ENCODE results near the gene CDK4. TPM values are rescaled to one million over a fixed set of nuclear protein-coding genes. Genes with fewer than 3 reads are reported as not detected.

The CDK4 gene
- 124 and 193 TPM in 2 replicates for total RNA-seq (ENCODE audit: low replicate concordance)
- long read RNA-seq, transcript CDK4-201 (8 exons, 2,076 nt) = major isoform, 200 of 210 reads
- long read RNA-seq, partial matches to known transcripts = 3 of 210 reads
- long read RNA-seq, other reads (novel, unspliced or antisense) = 7 of 210 reads

DNA sequence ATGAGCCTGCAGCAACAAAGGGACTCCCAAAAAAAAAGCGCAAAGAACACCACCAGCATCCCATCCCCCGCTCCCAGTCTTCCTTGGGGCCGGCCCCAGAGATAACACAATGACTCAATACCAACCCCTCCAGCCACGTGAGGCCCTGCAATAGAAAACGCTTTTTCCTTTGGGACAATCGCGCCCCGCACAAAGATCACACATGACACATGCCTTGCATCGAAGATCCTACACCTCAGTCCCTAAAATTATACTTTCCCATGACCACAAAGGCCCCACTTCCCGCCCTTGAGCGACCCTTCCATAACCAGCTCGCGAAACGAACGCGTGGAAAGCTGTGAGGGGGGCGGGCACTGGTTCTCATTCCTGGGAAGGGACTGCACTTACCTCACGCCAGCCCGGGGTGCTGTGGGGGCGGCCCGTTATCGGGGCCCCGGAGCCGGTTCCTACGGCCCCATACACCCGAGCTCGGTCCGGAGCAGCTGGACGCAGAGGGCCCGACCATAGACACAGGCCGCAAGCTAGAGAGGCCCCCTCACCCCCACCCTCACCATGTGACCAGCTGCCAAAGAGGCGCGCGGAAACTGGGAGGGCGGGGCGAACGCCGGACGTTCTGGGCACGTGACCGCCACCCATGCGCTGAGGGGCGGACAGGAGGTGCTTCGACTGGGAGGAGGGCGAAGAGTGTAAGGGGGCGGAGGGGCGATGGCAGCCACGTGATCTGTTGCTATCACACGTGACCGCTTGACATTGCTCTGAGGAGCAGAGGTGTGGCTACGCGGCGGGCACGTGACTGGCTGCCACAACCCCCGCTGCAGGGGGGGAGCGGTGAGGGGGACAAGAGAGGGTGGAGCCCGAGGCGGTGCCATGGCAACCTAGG lies at the start of gene CDK4:
CDK4 (minus strand) TSS at position 523 of the 880 bp plus-strand sequence. CDS start 593 bp downstream, outside the sequence.
- TF ChIP-seq, protein P1, sequence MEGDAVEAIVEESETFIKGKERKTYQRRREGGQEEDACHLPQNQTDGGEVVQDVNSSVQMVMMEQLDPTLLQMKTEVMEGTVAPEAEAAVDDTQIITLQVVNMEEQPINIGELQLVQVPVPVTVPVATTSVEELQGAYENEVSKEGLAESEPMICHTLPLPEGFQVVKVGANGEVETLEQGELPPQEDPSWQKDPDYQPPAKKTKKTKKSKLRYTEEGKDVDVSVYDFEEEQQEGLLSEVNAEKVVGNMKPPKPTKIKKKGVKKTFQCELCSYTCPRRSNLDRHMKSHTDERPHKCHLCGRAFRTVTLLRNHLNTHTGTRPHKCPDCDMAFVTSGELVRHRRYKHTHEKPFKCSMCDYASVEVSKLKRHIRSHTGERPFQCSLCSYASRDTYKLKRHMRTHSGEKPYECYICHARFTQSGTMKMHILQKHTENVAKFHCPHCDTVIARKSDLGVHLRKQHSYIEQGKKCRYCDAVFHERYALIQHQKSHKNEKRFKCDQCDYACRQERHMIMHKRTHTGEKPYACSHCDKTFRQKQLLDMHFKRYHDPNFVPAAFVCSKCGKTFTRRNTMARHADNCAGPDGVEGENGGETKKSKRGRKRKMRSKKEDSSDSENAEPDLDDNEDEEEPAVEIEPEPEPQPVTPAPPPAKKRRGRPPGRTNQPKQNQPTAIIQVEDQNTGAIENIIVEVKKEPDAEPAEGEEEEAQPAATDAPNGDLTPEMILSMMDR (conservative IDR thresholded peaks at IDR 0.05) = no peak
- peak; percentile 99 for DNase-seq (ENCODE audit: extremely low spot score, unreplicated experiment)
- Mint-ChIP-seq H3K27ac (peak within 1 kb of the TSS; percentile 95), H3K27me3 (peaks cover 34% of the 10 kb centered on the region), H3K4me1 (ENCODE audit: unreplicated experiment) (peaks cover 48% of the 10 kb centered on the region), H3K4me3 (peak within 1 kb of the TSS; percentile 98), H3K9me3 (no peaks in the 10 kb centered on the region), H3K36me3 (peaks cover 29% of the 10 kb centered on the region)

DNA sequence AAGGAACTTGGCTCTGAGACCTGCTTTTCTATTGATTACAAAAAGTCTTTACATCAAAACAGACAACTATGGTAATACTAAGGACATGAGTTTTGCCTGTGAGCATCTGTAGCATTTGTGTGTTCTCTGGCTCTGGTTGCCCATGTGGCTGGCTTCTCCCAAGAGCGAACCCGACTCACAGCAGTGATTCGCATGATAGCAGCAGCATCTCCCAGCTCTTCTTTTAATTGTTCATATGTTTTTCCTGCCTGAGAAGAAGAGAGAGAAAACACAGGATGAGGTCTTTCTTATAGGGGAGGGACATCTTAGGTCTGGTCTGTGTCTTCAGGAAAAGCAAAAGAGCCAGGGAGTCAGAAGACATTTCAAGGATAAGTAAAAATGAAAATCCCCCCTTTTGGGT lies 48.9 kb upstream of the CDK4 start:
- no peak overlapping the region for H3K27ac Mint-ChIP-seq
- no peak for DNase-seq (ENCODE audit: extremely low spot score, unreplicated experiment)
- H3K4me1 Mint-ChIP-seq (ENCODE audit: unreplicated experiment) = no peaks in the 10 kb centered on the region
- TF ChIP-seq, protein P1 (conservative IDR thresholded peaks at IDR 0.05) = no peak
- no peak overlapping the region for H3K4me3 Mint-ChIP-seq
- H3K9me3 Mint-ChIP-seq = no peaks in the 10 kb centered on the region
- H3K27me3 Mint-ChIP-seq = no peaks in the 10 kb centered on the region
- peaks cover 7% of the 10 kb centered on the region for H3K36me3 Mint-ChIP-seq

GRCh38 chr12:57797933-57798332 lies 45.8 kb upstream of the CDK4 start:
- no peak for DNase-seq (ENCODE audit: extremely low spot score, unreplicated experiment)
- H3K9me3 Mint-ChIP-seq = no peaks in the 10 kb centered on the region
- H3K36me3 Mint-ChIP-seq = peaks cover 14% of the 10 kb centered on the region
- H3K4me3 Mint-ChIP-seq = no peak overlapping the region
- no peaks in the 10 kb centered on the region for H3K27me3 Mint-ChIP-seq
- no peaks in the 10 kb centered on the region for H3K4me1 Mint-ChIP-seq (ENCODE audit: unreplicated experiment)
- no peak overlapping the region for H3K27ac Mint-ChIP-seq
- TF ChIP-seq, protein P1 (conservative IDR thresholded peaks at IDR 0.05) = no peak

DNA sequence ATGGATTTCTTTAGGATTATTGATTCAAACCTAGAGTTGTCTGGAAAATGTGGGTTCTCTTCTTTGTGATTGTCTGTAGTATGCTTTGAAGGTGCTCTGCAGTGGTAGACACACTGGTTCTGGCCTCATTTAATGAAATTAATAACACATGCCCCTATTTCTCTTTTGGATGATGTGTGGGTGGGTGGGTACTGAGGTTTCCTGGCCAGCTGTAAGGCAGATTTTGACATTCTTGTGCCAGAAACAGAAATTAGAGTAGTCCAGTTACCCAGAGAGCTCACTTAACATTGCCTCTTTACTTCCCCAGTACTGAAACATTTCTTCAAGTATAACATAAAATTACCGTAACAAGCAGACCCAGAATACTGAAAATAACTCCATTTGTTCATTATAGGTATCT lies 44.9 kb upstream of the CDK4 start:
- Mint-ChIP-seq H3K27ac (no peak overlapping the region), H3K4me1 (ENCODE audit: unreplicated experiment) (no peaks in the 10 kb centered on the region), H3K9me3 (no peaks in the 10 kb centered on the region), H3K4me3 (no peak overlapping the region), H3K27me3 (no peaks in the 10 kb centered on the region), H3K36me3 (peaks cover 16% of the 10 kb centered on the region)
- TF ChIP-seq, protein P1 (conservative IDR thresholded peaks at IDR 0.05) = no peak
- no peak for DNase-seq (ENCODE audit: extremely low spot score, unreplicated experiment)

- TF ChIP-seq, protein P1 (conservative IDR thresholded peaks at IDR 0.05) = no peak
- no peaks in the 10 kb centered on the region for H3K4me1 Mint-ChIP-seq (ENCODE audit: unreplicated experiment)
- H3K4me3 Mint-ChIP-seq = no peak overlapping the region
- H3K27me3 Mint-ChIP-seq = no peaks in the 10 kb centered on the region
- no peak for DNase-seq (ENCODE audit: extremely low spot score, unreplicated experiment)
- no peak overlapping the region for H3K27ac Mint-ChIP-seq
- H3K36me3 Mint-ChIP-seq = peaks cover 16% of the 10 kb centered on the region
- H3K9me3 Mint-ChIP-seq = no peaks in the 10 kb centered on the region
These were observed 43.2 kb upstream of the CDK4 start for GRCh38 chr12:57795354-57795753.
